ENCODE data around the gene PCBD2.

PCBD2 gene

DNA sequence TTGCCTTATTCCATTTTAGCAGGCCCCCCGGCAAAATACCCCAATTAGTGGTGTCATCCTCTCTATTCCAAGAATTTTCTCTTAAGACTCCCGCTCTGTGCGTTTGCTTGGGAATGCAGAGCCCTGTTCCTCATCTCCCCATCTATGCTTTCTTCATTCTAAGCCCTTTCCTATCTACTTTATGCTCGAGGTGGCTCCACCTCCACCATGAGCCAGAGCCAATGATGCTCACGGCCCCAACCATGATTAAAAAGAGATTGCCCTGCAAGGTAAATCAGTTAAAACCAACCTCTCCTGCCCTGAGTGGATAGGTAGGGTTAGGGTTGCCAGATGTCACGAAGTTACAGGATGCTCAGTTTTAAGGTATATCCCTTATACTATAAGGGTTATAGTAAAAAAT lies 31.4 kb upstream of the PCBD2 start:
- TF ChIP-seq EZH2phosphoT487 (IDR thresholded peaks at IDR 0.05; ENCODE audit: low read length): no peak
- TF ChIP-seq CTCF (IDR thresholded peaks at IDR 0.05; ENCODE audit: low read length): no peak
- TF ChIP-seq EZH2 (optimal IDR thresholded peaks at IDR 0.05; ENCODE audit: low read depth, low read length): no peak

GRCh38 chr5:134873987-134874830 lies 30.7 kb upstream of the PCBD2 start, which contains the start of gene TXNDC15:
TXNDC15 (plus strand) TSS chr5:134874371; CDS start chr5:134874428, 57 bp downstream.
- H3K36me3 ChIP-seq (replicated peaks; ENCODE audit: insufficient read depth, low read length): no peaks in the 10 kb centered on the region
- H4K20me1 ChIP-seq (ENCODE audit: insufficient read depth, low read length): no peaks in the 10 kb centered on the region
- no peaks in the 10 kb centered on the region for H3K27me3 ChIP-seq (replicated peaks; ENCODE audit: insufficient read depth, low read length)
- peak; percentile 78 for DNase-seq
- peak within 1 kb of the TSS; percentile 67 for H3K27ac ChIP-seq (ENCODE audit: low read length)
- no peaks in the 10 kb centered on the region for H3K9me3 ChIP-seq (replicated peaks; ENCODE audit: insufficient read depth, low read length)
- peak within 1 kb of the TSS; percentile 91 for H2AFZ ChIP-seq (ENCODE audit: low read length)
- no peaks in the 10 kb centered on the region for H3K9me2 ChIP-seq (replicated peaks; ENCODE audit: insufficient read depth, low read length)
- H3K79me2 ChIP-seq (ENCODE audit: low read length): peaks cover 47% of the 10 kb centered on the region
- peaks cover 42% of the 10 kb centered on the region for H3K4me1 ChIP-seq (ENCODE audit: low read length)
- peak within 1 kb of the TSS; percentile 92 for H3K9ac ChIP-seq (ENCODE audit: low read length)
- peak within 1 kb of the TSS; percentile 81 for H3K4me2 ChIP-seq (ENCODE audit: low read depth, low read length)
- H3K4me3 ChIP-seq (ENCODE audit: low read length): peak within 1 kb of the TSS; percentile 85
- peaks cover 34% of the 10 kb centered on the region for H3F3A ChIP-seq (ENCODE audit: insufficient read depth, low read length)
- no peak for TF ChIP-seq EZH2phosphoT487 (IDR thresholded peaks at IDR 0.05; ENCODE audit: low read length)
- no peak for TF ChIP-seq CTCF (IDR thresholded peaks at IDR 0.05; ENCODE audit: low read length)
- no peak for TF ChIP-seq EZH2 (optimal IDR thresholded peaks at IDR 0.05; ENCODE audit: low read depth, low read length)

More for the DNA sequence above, 31.4 kb upstream of the PCBD2 start:
- Histone ChIP-seq H3K27ac (ENCODE audit: low read length) (peak overlapping the region; percentile 67; the same call in 1 of the 2 replicates), H3K27me3 (replicated peaks; ENCODE audit: insufficient read depth, low read length) (no peaks in the 10 kb centered on the region), H3K4me1 (ENCODE audit: low read length) (peaks cover 37% of the 10 kb centered on the region), H3F3A (ENCODE audit: insufficient read depth, low read length) (peaks cover 34% of the 10 kb centered on the region), H3K36me3 (replicated peaks; ENCODE audit: insufficient read depth, low read length) (no peaks in the 10 kb centered on the region), H3K9ac (ENCODE audit: low read length) (peak overlapping the region; percentile 92), H3K9me3 (replicated peaks; ENCODE audit: insufficient read depth, low read length) (no peaks in the 10 kb centered on the region), H4K20me1 (ENCODE audit: insufficient read depth, low read length) (no peaks in the 10 kb centered on the region), H3K4me3 (ENCODE audit: low read length) (peak overlapping the region; percentile 85), H2AFZ (ENCODE audit: low read length) (peak overlapping the region; percentile 91), H3K9me2 (replicated peaks; ENCODE audit: insufficient read depth, low read length) (no peaks in the 10 kb centered on the region), H3K4me2 (ENCODE audit: low read depth, low read length) (peak overlapping the region; percentile 81), H3K79me2 (ENCODE audit: low read length) (peaks cover 40% of the 10 kb centered on the region)
- DNase-seq: peak; percentile 43

DNA sequence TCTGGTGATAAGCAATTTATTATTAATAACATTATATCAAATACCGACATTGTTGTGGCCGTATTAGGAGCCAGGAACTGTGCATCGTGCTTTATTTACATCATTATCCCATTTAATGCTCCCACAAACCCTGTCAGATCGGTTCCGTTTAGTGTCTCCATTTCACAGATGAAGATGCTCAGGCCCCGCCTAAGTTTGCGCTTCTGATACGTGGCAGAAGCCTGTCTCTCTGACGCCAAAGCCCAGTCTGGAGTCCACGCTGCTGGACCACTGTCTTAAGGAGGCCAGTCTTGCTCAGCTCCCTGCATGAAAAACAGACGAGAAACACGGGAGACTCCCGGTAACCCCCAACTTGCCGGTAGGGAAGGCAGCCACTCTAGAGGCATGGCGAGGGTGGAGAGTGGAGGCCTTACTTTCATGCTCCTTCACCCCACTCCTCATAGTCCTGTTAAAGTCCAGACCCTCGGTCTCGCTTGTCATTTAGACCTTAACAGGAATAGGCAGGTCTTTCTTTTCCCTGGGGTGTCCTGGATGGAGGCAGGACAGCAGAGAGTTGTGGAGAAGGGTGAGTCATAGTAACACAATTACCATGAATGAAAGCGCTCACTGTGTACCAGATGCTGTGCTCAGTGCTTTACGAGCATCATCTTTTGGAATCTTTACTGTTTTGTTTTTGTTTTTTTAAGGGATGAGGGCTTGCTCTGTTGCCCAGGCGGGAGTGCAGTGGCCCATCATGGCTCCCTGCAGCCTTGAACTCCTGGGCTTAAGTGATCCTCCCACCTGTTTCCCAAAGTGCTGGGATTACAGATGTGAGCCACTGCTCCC lies 29.9 kb upstream of the PCBD2 start:
- no peaks in the 10 kb centered on the region for H3K9me2 ChIP-seq (replicated peaks; ENCODE audit: insufficient read depth, low read length)
- DNase-seq: peak; percentile 55
- peaks cover 34% of the 10 kb centered on the region for H3F3A ChIP-seq (ENCODE audit: insufficient read depth, low read length)
- peak overlapping the region; percentile 92 for H3K9ac ChIP-seq (ENCODE audit: low read length)
- H3K36me3 ChIP-seq (replicated peaks; ENCODE audit: insufficient read depth, low read length): no peaks in the 10 kb centered on the region
- H3K9me3 ChIP-seq (replicated peaks; ENCODE audit: insufficient read depth, low read length): no peaks in the 10 kb centered on the region
- no peaks in the 10 kb centered on the region for H4K20me1 ChIP-seq (ENCODE audit: insufficient read depth, low read length)
- H3K4me2 ChIP-seq (ENCODE audit: low read depth, low read length): peak overlapping the region; percentile 81
- peaks cover 42% of the 10 kb centered on the region for H3K4me1 ChIP-seq (ENCODE audit: low read length)
- no peak for TF ChIP-seq EZH2phosphoT487 (IDR thresholded peaks at IDR 0.05; ENCODE audit: low read length)
- TF ChIP-seq EZH2 (optimal IDR thresholded peaks at IDR 0.05; ENCODE audit: low read depth, low read length): no peak
- TF ChIP-seq CTCF (IDR thresholded peaks at IDR 0.05; ENCODE audit: low read length): no peak
- peaks cover 55% of the 10 kb centered on the region for H3K79me2 ChIP-seq (ENCODE audit: low read length)
- peak overlapping the region; percentile 85 for H3K4me3 ChIP-seq (ENCODE audit: low read length)
- H2AFZ ChIP-seq (ENCODE audit: low read length): peak overlapping the region; percentile 91
- peak overlapping the region; percentile 67 for H3K27ac ChIP-seq (ENCODE audit: low read length)
- no peaks in the 10 kb centered on the region for H3K27me3 ChIP-seq (replicated peaks; ENCODE audit: insufficient read depth, low read length)
